ENCODE results near the gene CMKLR1.

- TF ChIP-seq GABPA (IDR thresholded peaks at IDR 0.05 in 1 of 2, conservative IDR thresholded peaks at IDR 0.05 in 1 of 2) (no peak), NR2F2 (IDR thresholded peaks at IDR 0.05) (no peak), CTCF (IDR thresholded peaks at IDR 0.05; ENCODE audit: low read depth, low read length, missing input control) (no peak), TAF1 (conservative IDR thresholded peaks at IDR 0.05) (no peak), ATF3 (IDR thresholded peaks at IDR 0.05) (no peak), FOXA1 (IDR thresholded peaks at IDR 0.05) (no peak), RAD21 (IDR thresholded peaks at IDR 0.05) (no peak), YY1 (IDR thresholded peaks at IDR 0.05) (no peak), MAX (IDR thresholded peaks at IDR 0.05) (no peak), JUND (IDR thresholded peaks at IDR 0.05) (no peak), ZBTB33 (IDR thresholded peaks at IDR 0.05) (no peak)
Observed at GRCh38 chr12:108310489-108310888, 28.6 kb downstream of the CMKLR1 start.

Measured in liver (tissue), 3 donors.